Measurements from ENCODE around the gene MYO1D. TPM values are rescaled to one million over a fixed set of nuclear protein-coding genes. Genes with fewer than 3 reads are reported as not detected.

Gene MYO1D
- total RNA-seq, 1 experiment from 2014 or later = 9.0 TPM

DNA sequence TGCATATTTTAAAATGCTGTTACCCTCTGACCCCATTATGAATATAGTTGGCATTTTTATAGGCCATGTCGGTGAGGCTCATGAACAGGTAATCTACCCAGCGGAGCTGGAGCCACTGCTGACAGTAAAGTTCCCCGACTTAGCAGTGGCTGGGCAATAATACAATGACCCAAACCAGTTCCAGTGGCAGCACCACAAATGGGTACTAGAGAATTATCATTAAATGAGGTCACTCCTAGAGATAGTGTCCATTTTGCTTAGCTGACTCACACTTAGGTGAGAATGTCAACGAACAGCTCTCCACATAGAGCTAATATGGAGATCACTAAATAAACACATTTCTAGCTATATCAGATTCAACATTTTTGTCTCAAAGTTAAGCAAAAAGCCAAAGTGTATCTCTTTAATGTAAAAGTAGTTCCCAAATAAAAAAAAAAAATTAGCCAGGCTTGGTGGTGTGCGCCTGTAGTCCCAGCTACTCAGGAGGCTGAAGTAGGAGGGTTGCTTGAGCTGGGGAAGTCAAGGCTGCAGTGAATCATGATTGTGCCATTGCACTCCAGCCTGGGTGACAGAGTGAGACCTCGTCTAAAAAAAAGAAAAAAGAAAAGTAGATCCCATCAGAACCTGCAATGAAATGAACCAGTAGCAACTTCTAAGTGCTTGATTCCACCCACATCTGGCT is 7.4 kb downstream of the MYO1D start:
- in situ Hi-C loops (cut with HindIII; ENCODE audit: low pct_unique_long_range_greater_than_20kb, low sequenced_read_pairs) = no loop called here

DNA sequence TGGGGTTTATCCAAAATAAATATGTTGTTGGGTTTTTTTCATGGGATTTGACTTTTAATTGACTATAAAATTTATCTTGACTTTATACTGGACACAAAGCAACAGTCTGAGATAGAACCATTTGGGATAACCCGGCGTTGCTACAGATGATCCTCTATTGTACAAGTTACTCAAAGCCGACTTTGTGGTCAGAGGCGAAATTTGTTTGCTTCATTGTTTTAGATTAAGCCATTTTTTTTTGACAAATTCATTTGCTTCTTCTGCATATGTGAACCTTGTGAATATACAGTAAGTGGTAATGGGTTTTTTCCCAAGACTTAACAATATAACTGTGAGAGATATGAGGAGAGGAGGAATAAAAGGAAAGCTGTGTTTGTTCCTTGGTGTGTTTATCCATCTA is 11.8 kb downstream of the MYO1D start:
- no peak for DNase-seq (ENCODE audit: low read depth)
- in situ Hi-C loops (cut with HindIII; ENCODE audit: low pct_unique_long_range_greater_than_20kb, low sequenced_read_pairs) = no loop called here

More for the DNA sequence above, 7.4 kb downstream of the MYO1D start:
- no peak for DNase-seq (ENCODE audit: low read depth)

DNA sequence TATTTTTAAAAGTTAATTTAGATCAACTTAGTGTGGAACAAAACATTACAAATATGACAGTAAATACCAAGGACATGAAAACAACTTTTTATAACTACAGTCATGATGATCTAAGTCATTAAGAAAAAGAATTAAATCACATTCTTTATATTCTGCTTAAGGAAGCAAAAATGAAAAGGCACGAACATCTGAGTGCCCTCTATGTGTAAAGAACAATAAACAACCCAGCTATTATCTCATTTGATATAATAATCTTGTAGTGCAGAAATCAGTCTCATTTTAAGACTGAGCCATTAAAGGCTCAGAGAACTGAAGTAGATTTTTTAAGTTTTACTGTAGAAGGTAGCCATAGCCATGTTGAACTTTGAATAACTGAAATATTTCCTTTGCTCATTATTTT is 13.4 kb downstream of the MYO1D start:
- DNase-seq (ENCODE audit: low read depth) = no peak
- in situ Hi-C loops (cut with HindIII; ENCODE audit: low pct_unique_long_range_greater_than_20kb, low sequenced_read_pairs) = no loop called here

DNA sequence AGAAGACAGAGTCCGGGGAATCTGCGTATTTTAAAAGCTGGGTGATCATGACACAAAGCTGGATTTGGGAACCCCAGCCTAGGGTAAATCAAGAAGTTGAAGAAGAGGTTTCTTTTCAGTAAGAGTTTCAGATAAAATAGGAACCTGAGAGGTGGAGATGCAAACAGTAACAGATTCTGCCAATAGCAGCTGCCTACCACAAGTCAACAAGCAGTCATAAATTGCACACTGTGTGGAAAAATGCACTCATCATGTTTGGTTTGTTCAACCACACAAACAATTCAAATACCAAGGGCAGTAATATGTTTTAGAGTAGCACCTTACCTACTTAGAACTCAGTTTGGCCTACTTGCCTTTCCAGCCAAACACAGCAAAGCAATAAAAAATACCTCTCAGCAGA is 14.0 kb downstream of the MYO1D start:
- DNase-seq (ENCODE audit: low read depth) = no peak
- in situ Hi-C loops (cut with HindIII; ENCODE audit: low pct_unique_long_range_greater_than_20kb, low sequenced_read_pairs) = no loop called here

GRCh38 chr17:32861981-32862380 is 14.9 kb downstream of the MYO1D start:
- no peak for DNase-seq (ENCODE audit: low read depth)
- in situ Hi-C loops (cut with HindIII; ENCODE audit: low pct_unique_long_range_greater_than_20kb, low sequenced_read_pairs) = no loop called here

DNA sequence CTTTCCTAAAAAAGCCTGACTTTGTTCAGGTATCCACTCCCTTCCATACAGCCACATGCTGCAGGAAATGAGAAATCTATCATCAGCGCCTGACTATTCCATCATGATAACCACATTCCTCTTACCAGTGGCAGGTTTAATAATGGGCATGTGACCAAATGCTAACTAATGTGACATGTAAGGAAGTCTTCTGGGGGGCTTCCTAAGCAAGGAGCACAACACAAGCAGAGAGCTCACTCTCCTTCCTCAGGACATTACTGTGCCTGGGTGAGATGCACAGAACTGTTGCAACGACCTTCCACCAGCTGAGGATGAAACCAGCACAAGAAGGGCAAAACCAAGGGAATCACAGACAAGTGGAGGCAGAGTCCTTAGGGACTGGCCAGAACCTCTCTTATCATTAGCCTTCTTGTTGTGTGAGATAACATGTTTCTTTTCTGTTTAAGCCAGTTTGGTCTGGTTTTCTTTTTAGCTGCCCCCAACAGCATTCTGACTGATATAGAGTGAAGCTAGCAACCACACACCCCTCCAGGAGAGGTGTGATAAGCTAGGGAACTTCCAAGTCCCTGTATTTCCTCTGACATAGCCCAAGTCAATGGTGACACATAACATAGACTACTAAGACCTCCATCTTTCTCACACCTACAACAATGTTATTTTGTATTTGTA is 16.9 kb downstream of the MYO1D start:
- in situ Hi-C loops (cut with HindIII; ENCODE audit: low pct_unique_long_range_greater_than_20kb, low sequenced_read_pairs) = no loop called here
- DNase-seq (ENCODE audit: low read depth) = no peak

DNA sequence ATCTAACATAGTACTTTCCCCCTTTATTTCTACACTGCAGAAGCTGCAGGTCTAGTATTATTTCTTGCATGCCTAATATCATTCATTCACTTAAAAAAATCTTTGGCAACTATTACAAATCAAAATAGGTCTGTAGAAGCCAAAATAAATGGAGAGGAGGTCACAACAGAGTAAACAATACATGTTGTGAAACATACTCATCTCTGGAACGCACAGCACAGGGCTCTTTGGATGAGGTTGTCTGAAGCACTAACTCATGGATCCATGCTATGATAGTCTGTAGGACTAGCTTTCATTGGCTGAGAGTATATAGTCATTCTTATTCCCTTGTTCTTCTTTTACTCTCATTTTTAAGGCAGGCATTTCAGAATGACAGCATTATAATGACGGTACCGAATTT is 21.3 kb downstream of the MYO1D start:
- no peak for DNase-seq (ENCODE audit: low read depth)
- in situ Hi-C loops (cut with HindIII; ENCODE audit: low pct_unique_long_range_greater_than_20kb, low sequenced_read_pairs) = no loop called here

DNA sequence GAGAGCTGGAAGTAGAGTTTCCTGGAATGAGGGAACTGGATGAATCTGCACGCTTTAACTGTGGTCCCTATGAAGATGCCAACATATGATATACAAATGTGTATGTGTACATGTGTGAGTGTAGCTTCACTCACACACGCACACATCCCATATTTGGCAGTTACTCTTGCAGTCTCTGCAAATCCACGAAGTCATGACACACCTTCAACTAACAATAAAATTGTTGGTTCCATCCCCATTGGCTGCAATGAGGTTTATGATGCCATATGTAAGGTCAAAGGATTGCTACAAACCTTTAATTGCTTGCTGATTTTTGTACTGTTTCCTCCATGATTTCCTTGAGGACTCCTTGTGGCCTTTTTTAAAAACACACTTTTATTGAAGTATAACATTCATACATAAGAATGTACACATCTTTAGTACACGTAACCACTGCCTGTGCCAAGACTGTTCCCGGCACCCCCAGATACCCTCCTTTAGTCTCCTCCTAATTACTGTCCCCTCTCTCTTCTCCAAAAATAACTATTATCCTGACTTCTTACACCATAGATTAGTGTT is 22.0 kb downstream of the MYO1D start:
- DNase-seq (ENCODE audit: low read depth) = no peak
- in situ Hi-C loops (cut with HindIII; ENCODE audit: low pct_unique_long_range_greater_than_20kb, low sequenced_read_pairs) = no loop called here

DNA sequence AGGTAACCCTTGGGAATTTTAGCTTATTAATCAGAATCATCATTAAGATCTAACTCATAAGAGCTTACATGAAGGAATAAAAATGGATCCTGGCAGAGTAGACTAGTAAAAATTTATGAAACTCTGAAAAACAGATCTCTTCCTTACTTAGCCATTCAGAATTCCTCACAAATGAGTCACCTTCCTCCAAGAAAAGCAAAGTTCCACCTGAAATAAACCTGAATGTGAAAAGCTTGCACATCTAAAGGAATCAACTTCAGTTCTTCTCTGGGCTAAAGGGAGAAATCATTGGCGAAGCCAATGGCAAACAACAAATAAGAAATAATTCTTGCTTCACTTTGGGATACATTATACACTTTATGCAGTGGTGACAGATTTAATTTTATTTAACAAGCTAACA is 22.7 kb downstream of the MYO1D start:
- in situ Hi-C loops (cut with HindIII; ENCODE audit: low pct_unique_long_range_greater_than_20kb, low sequenced_read_pairs) = no loop called here

GRCh38 chr17:32852811-32853210 is 24.1 kb downstream of the MYO1D start:
- no peak for DNase-seq (ENCODE audit: low read depth)
- in situ Hi-C loops (cut with HindIII; ENCODE audit: low pct_unique_long_range_greater_than_20kb, low sequenced_read_pairs) = no loop called here

More for the DNA sequence above, 22.7 kb downstream of the MYO1D start:
- peak; percentile 8 for DNase-seq (ENCODE audit: low read depth)

- in situ Hi-C loops (cut with HindIII; ENCODE audit: low pct_unique_long_range_greater_than_20kb, low sequenced_read_pairs) = no loop called here
- no peak for DNase-seq (ENCODE audit: low read depth)
Observed at GRCh38 chr17:32849879-32850278, 27.0 kb downstream of the MYO1D start.

DNA sequence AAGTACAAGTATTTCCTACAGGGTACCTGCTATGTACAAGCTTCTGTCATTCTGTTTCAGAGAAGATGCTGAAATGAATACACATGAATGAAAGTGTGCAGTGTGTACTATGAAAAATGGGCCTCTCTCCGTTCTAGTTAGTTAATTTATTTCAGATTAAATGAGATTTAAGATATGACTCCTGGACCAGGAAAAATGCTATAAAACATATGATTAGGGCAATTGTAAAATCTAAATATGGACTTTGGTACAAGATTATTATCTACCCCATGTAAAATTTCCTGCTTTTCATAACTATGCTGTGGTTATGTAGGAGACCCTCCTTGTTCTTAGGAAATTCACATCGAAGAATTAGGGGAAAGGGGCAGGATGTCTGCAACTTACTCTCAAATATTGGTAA is 28.9 kb downstream of the MYO1D start:
- DNase-seq (ENCODE audit: low read depth) = no peak
- in situ Hi-C loops (cut with HindIII; ENCODE audit: low pct_unique_long_range_greater_than_20kb, low sequenced_read_pairs) = no loop called here

DNA sequence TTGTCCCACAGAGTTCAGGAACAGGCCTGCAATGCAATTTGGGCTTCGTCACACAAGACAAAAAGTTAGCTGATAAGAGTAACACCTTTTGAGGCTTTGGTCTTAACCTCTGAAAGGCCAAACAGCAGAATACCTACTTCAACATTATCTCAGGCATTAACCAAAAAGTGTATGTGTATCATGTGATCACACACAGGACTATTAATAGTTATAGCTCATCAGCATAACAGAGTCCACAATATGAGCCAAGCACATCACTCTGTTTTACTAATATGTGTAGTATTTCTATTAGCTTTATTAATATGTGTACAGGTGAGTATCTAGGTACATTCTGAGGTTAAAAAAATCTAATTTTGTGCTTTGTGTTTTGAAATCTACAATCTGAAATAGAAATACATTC is 30.8 kb downstream of the MYO1D start:
- in situ Hi-C loops (cut with HindIII; ENCODE audit: low pct_unique_long_range_greater_than_20kb, low sequenced_read_pairs) = no loop called here
- DNase-seq (ENCODE audit: low read depth) = no peak

GRCh38 chr17:32840241-32840640 is 36.7 kb downstream of the MYO1D start:
- in situ Hi-C loops (cut with HindIII; ENCODE audit: low pct_unique_long_range_greater_than_20kb, low sequenced_read_pairs) = no loop called here
- no peak for DNase-seq (ENCODE audit: low read depth)

DNA sequence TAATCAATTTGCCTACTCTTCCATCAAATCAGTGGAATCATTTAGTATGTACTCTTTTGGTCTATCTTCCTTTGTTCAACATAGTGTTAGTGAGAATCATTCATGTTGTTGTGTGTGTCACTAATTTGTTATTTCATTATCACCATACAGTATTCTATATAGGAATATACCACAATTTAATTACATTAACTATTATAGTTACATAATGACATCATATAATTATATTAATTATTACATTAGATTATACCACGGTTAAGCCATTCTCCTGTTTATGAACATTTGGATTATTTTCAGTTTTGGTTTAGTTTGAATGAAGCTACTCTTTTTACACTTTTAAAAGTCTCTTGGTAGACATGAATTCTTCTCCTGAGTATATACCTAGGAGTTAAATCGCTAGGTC is 40.4 kb downstream of the MYO1D start:
- no peak for DNase-seq (ENCODE audit: low read depth)
- in situ Hi-C loops (cut with HindIII; ENCODE audit: low pct_unique_long_range_greater_than_20kb, low sequenced_read_pairs) = no loop called here

- in situ Hi-C loops (cut with HindIII; ENCODE audit: low pct_unique_long_range_greater_than_20kb, low sequenced_read_pairs) = no loop called here
- DNase-seq (ENCODE audit: low read depth) = no peak
Observed at GRCh38 chr17:32835291-32835761, 41.6 kb downstream of the MYO1D start.

- DNase-seq (ENCODE audit: low read depth) = no peak
- in situ Hi-C loops (cut with HindIII; ENCODE audit: low pct_unique_long_range_greater_than_20kb, low sequenced_read_pairs) = no loop called here
Observed at GRCh38 chr17:32834104-32834503, 42.8 kb downstream of the MYO1D start.

DNA sequence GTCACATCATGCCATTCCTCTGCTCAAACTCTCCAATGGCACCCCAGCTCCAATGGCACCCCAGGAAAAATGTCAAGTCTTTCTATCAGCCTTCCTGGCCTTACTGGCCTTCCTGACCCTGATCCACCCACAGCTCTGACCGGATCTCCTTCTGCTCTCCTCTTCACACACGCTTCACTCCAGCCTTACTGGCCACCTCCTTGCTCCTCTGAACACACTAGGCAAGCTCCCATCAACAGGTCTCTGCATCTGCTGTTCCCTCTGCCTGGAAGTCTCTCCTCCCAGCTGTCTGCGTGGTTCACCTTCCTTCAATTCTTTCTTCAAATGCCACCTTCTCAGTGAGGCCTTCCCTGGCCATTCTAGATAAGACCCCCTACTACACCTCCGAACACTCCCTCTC is 43.4 kb downstream of the MYO1D start:
- in situ Hi-C loops (cut with HindIII; ENCODE audit: low pct_unique_long_range_greater_than_20kb, low sequenced_read_pairs) = no loop called here
- no peak for DNase-seq (ENCODE audit: low read depth)

DNA sequence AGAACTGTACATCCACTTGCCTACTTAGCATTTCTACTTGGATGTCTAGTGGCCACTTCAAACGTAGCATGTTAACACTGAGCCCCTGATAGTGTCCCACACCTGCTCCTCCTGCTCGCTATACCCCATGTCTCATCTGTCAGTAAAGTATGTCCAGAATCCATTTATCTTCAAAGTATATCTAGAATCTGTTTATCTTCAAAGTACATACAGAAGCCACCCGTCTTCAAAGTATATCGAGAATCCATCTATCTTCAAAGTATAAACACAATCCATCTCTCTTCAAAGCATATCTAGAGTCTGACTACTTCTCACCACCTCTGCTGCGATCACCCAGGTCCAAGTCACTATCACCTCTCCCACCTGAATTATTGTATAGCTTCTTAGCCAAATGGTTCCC is 43.8 kb downstream of the MYO1D start:
- DNase-seq (ENCODE audit: low read depth) = no peak
- in situ Hi-C loops (cut with HindIII; ENCODE audit: low pct_unique_long_range_greater_than_20kb, low sequenced_read_pairs) = no loop called here
